GM19238 (cell line): Measurements from ENCODE around the gene MXRA7.
"Not testable (repeated sequence)": the region's sequence is repeated elsewhere in the genome, so short reads cannot be mapped to it uniquely, and the experiment has no call there.

Source experiments
- DNase-seq: peaks from one replicate; pipeline ENCODE4 v3.0.0; 2011; ENCODE audit warnings: low spot score; ENCODE audit not compliant: insufficient read length

Gene MXRA7

GRCh38 chr17:76716146-76716838, 5.5 kb upstream of the MXRA7 start:
- DNase-seq: no peak

- no peak for DNase-seq
Measured at GRCh38 chr17:76715496-76715830, 4.7 kb upstream of the MXRA7 start.

- no peak for DNase-seq
Measured at GRCh38 chr17:76714822-76715495, 4.2 kb upstream of the MXRA7 start.

DNA sequence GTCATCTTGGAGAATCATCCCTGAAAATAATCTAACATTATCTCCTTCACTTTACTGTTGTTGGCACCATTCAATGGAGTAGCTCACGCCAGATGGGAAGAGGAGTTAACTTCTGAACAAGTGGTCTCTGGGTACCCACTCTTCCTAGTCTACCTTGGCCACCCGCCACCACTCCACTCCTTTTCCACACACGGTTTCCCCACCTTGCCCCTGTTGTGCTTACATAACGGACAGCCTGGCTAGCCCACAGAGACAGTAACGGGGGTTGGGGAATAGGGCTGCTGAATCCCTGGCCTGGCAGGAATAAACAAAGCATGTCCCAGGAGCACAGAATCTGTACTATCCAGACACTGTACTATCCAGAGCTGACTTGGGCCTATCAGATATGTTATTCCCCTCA, 3.6 kb upstream of the MXRA7 start:
- DNase-seq: no peak

DNA sequence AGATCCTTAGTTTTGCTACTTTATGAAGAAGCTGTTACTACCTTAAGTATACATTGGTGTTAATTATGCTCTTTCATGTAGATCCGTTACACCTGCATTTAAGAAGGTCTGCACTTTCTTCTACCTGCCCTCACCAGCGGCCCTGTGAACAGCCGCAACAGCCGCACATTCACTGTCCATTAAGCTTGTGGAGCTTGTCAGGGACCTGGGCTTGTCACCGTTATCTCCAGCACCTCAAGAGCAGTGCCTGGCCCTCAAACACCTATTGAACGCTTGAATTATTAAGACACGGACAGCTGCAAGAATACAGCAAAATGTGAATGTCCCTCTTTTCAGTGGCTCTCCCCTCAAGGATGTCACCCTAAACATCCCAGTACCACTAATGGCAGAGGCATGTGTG, 3.0 kb upstream of the MXRA7 start:
- no peak for DNase-seq

- not testable (repeated sequence) for DNase-seq
Measured at GRCh38 chr17:76712321-76712720, 1.6 kb upstream of the MXRA7 start.

DNA sequence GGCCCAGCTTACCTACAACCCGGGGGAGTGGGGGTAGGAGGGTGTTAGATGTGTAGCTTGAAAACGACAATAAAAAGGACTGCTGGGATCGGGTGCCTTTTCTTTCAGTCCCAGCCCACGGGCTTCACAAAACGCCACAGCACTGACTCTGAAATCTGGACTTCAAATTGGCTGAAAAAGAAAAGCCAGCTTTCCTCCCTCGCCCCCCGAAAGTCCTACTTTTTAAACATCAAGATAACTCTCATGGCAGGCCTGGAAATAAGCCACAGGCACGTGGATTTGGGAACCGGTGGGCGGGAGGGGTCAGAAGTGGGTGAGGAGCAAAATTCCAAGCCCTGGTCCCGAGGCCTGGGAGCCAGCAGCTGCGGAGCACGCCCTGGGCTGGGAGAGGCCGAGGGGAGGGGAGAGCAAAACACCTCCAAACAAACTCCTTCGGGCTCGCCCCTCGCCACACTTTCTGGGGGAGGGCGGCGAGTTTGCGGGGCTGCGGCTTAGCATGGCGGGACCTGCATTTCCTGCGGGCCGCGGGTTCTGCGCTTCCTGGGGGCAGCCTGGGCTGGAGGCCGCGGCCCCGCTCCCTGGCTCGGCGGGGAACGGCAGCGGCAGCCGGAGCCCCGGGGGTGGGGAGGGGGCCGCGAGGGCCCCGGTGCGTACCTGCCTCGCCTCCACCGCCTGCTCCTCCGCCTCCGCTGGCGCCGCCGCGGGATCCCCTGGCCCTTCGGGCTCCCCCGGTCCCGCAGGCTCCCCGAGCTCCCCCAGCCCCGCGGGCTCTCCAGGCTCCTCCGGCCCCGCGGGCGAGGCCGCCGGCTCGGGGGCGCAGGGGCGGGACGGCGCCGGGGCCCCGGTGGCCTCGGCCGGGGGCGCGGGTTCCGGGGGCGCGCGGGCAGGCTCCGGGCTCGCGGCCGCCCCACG, 558 bp downstream of the MXRA7 start:
- not testable (repeated sequence) for DNase-seq

GRCh38 chr17:76709077-76709950, 1.5 kb downstream of the MXRA7 start:
- DNase-seq: no peak

GRCh38 chr17:76707985-76708807, 2.6 kb downstream of the MXRA7 start:
- no peak for DNase-seq

GRCh38 chr17:76706817-76707216, 3.9 kb downstream of the MXRA7 start:
- DNase-seq: no peak

DNA sequence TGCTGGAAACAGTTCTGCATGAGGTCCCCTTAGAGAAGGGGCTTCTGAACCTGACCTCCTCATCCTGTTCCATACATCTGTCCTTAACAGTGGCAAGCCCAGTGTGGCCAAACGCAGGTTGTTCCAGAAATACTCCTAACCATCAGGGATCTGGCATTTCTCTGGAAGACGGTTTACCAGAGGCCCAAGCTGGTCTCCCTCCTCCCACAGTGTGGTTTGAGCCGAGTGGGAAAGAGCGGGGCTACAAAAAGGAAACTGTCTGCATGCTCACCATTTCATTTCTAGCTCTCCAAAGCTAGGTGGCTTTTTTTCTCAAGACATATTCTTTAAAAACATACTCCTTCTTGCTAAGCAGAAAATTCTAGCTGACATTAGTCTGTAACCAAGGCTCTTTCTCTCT, 6.0 kb downstream of the MXRA7 start:
- DNase-seq: no peak

- DNase-seq: no peak
Measured at GRCh38 chr17:76702941-76703637, 7.7 kb downstream of the MXRA7 start.

GRCh38 chr17:76702076-76702475, 8.7 kb downstream of the MXRA7 start:
- DNase-seq: no peak

DNA sequence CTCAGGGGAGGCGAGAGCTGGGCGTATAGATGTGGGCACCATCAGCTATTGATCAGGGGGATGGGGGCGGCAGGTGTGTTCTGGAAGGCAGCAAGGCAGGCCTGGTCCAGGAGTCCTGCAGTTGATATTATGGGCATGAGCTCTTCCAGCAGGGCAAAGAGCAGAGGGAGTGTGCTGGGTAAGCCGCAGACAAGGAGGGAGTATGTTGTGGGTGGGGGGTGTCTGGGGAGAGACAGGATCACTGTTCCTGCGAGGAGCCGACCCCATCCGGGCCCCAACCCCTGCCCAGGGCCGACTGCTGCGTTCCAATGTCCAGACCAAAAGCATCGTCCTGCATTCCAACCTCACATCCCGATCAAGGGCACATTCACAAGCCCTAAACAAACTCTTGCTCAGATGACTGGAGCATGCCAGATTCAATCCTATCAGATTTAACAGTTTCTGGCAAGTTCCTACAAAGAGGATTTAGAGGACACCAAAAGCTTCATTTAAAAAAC, 9.2 kb downstream of the MXRA7 start:
- DNase-seq: no peak

DNA sequence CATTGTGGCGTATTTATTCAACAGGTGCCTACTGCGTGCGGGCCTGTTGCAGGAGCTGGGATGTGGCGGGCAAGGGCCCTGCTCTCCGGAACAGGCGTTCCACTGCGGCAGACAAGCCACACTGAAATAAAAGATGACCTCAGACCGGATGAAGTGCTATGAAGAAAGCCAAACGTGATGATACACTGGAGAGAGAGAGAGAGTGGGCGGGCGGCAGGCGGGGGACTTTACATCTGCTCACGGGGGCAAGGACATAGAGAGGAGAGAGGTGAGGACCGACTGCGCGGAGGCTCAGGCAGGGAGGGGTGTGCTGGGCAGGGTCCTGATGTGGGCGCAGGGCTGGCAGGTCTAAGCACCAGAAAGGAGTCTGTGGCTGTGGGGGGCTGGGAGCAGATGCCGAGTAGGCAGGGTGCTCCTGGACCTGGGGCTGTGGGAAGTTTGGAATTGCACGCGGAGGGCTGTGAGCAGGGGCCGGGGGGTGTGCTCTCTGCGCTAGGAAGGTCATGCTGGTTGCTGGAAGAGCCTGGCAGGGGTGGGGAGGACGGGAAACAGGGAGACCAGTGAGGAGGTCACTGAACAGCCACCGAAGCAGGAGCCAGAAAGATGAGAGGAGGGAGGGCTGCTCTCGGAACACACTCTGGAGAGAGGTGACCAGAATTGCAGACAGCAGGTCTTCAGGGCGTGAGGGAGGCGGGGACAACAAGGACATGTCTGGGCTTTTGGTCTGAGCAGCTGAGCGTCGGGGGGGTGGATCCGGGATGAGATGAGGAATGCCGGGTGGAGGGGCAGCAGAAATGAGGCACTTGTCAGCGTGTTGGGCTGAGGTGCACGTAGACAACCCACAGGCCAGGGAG, 9.9 kb downstream of the MXRA7 start:
- DNase-seq: no peak

DNA sequence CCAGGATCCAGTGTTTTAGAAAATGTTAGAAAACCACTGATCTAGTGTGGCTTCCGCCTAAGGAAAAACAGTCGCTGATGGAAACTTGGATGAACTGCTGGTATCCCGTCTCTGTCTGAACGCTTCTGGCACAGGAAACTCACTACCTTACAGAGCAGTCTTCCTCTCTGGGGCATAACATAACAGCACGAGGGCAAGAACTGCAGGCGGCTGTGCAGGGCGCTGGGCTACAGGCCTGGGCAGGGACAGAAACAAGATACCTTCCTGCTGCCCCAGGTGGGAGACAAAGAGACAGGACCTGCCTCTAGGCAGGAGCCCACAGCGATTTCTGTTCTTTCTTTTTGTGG, 10.5 kb downstream of the MXRA7 start:
- DNase-seq: no peak

DNA sequence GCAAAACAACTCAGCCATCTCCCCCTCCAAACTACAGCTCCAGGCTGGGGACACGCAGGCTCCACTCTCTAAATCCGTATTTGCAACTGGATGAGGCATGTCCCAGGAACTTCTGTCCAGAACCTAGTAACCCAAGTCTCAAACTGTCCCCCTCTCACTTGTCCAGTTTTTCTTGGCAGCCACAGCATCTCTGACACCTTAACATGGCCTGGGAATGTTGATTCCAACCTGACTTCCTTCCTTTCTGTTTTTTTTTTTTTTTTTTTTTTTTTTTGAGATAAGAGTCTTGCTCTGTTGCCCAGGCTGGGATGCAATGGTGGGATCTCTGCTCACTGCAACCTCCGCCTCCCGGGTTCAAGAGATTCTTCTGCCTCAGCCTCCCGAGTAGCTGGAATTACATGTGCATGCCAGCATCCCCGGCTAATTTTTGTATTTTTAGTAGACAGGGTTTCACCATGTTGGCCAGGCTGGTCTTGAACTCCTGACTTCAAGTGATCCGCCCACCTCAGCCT, 12.2 kb downstream of the MXRA7 start:
- DNase-seq: not testable (repeated sequence)

DNA sequence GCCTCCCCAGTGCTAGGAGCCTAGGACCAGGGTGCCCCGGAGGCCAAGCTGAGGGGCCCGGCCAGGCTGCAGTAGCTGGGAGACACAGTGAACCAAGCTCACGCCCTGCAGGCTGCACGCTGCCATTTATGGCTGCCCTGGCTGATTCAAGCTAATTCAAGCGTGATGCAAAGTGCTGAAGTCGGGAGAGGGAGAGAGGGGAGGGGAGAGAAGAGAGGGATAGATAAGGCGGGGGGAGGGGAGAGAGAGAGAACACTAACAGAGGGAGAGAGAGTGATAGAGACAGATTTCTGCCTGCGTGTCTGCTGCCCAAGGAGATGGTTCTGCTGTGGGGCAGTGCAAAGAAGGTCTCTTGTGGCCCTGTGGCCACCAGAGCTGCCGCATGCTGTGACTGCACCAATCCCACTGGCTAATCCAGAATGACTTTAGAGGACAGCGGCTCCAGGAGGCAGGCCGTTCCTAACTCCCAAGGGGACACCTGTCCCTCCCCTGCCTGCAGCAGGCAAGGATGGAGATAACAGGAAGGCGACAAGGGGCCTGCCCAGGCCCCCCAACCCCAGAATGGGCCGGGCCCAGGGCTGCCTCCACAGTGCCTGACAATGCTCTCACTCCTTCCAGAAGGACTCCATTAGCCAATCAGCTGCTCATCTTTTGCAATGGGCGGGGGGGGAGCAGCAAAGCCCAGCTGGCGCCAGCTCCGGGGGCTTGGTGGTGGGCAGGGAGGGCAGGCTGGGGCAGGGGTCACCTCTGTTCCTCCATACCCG, 12.9 kb downstream of the MXRA7 start:
- DNase-seq: no peak
